Stimulated activated naive CD4-positive, alpha-beta T cell treated with Interleukin-2 at 50 U/mL for 16 hours (primary cell): Measurements from ENCODE around the gene HCFC1.

Experiments used
- DNase-seq: peaks from one replicate; lab custom pipeline; 2025; lab: John Stamatoyannopoulos, UW

HCFC1 gene

GRCh38 chrX:153924149-153924861, 47.3 kb downstream of the HCFC1 start:
- no peak for DNase-seq

GRCh38 chrX:153922932-153923857, 48.4 kb downstream of the HCFC1 start:
- no peak for DNase-seq

DNA sequence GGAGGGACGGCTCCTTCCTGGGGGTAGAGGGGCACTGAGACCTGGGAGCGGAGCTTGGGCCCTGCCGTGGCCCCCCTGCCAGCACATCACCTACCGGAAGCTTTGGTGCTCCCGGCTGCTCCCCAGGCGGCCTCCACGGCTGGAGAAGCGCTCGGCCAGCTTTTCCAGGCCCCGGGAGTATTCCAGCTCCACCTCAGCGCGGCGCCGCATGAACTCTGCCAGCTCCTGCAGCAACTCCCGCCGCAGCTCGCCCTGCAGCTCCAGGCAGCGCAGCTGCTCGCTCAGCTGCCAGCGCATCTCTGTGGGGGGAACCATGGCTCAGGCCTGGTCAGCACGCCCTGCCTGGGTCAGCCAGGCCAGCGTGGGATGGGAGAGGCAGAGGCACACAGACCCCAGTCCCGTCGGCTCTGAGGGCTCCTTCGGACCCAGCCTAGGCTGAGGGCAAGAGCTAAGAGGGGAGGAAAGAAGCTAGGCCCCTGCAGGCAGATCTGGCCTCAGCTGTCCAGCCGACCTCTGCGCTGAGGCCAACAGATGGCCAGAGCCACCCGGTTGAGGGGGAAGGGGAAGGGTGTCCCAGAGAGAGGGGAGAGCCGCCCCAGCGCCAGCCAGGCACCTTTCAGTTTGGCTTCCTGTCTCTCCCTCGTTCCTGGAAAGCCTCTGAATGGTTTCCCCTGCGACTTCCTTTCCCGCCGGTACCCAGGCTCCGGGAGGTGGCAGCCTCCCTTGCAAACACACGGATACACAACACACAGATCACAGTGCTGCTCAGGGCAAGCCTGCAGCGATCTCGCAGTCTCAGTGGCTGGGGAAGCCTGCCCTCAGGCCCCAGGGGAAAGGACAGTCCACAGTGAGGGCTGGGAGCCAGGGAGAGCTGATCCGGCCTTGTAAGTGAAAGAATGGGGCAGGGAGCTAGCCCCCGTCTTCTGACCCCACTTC, 49.8 kb downstream of the HCFC1 start:
- no peak for DNase-seq

- DNase-seq = no peak
Observed at GRCh38 chrX:153921070-153921469, 50.5 kb downstream of the HCFC1 start.

DNA sequence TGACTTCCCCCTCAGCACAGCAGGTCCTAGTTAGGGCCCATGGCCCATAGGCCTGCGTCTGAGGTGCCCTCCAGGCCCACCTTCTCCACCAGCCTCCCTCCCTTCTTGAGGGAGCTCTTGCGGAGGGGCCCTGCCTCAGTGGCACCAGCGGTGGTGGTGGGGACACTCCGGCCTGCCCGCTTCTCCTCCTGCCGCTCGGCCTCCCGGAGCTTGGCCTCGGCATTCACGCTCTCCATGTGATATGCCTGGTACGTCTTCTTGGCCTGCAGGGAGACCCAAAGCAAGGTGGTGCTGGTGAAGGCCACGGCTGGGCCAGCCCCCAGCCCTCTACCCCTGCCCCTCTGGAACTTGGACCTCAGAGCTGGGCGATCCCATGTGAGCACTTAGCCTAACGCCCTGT, 51.1 kb downstream of the HCFC1 start:
- no peak for DNase-seq

DNA sequence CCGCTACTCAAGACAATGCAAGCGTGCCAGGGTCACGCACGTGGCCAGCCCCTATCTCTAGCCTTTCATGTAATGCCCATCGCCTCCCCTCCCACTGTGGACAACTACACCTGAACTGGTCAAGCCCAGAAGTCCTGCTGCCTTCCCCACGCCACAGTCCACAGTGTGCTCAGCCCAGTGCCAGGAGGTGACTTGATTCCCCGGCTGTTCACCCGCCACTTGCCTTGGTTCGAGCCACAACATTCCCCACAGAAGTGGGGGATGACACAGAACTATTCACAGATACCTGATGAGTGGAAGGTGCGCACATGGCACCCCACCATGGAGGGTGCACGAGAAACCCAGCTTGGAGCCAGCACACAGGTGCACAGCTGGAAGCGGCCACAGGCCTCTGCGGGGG, 52.3 kb downstream of the HCFC1 start:
- no peak for DNase-seq

GRCh38 chrX:153917869-153918268, 53.7 kb downstream of the HCFC1 start:
- DNase-seq = no peak

- no peak for DNase-seq
Observed at GRCh38 chrX:153913701-153914100, 57.9 kb downstream of the HCFC1 start.

GRCh38 chrX:153913211-153913610, 58.4 kb downstream of the HCFC1 start:
- DNase-seq = no peak

DNA sequence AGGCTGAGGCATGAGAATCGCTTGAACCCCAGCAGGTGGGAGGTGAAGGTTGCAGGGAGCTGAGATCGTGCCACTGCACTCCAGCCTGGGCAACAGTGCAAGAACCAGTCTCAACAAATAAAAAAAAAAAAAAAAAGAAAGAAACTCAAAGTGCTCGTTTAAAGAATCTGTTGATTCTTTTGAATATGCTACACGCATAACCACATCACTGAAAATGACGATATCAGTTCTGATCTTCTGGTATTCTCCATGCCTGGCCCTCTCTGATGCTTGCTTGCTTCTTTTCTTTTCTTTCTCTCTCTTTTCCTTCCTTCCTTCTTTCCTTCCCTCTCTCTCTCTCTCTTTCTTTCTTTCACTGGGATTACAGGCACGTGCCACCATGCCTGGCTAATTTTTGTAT, 59.8 kb downstream of the HCFC1 start:
- DNase-seq = no peak

DNA sequence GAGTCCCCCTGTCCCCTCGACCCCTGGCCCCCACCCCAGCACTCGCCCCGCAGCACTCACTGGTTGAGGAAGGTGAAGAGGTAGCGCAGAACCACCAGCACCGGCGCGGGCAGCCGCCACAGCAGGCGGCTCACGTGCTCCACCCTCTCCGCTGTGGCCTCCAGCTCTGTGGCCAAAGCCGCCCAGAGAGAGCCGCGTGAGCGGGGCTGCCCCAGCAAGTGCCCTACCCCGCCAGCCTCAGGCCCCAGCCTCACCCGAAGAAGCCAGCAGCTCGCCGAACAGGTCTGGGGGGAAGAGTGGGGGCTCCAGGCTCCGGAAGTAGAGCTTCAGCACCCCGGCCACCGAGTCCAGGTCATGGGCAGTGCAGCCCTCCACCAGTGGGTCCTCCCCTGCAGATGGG, 61.2 kb downstream of the HCFC1 start:
- DNase-seq = no peak

- no peak for DNase-seq
Observed at GRCh38 chrX:153909980-153910360, 61.6 kb downstream of the HCFC1 start.

GRCh38 chrX:153909024-153909979, 62.3 kb downstream of the HCFC1 start:
- DNase-seq = no peak

- no peak for DNase-seq
Observed at GRCh38 chrX:153908219-153908860, 63.3 kb downstream of the HCFC1 start.

- DNase-seq = no peak
Observed at GRCh38 chrX:153907456-153907855, 64.2 kb downstream of the HCFC1 start.

DNA sequence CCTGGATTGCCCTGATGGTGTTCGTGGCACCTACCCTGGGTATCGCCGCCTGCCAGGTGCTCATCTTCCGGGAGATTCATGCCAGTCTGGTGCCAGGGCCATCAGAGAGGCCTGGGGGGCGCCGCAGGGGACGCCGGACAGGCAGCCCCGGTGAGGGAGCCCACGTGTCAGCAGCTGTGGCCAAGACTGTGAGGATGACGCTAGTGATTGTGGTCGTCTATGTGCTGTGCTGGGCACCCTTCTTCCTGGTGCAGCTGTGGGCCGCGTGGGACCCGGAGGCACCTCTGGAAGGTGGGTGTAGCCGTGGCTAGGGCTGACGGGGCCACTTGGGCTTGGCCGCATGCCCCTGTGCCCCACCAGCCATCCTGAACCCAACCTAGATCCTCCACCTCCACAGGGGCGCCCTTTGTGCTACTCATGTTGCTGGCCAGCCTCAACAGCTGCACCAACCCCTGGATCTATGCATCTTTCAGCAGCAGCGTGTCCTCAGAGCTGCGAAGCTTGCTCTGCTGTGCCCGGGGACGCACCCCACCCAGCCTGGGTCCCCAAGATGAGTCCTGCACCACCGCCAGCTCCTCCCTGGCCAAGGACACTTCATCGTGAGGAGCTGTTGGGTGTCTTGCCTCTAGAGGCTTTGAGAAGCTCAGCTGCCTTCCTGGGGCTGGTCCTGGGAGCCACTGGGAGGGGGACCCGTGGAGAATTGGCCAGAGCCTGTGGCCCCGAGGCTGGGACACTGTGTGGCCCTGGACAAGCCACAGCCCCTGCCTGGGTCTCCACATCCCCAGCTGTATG, 65.3 kb downstream of the HCFC1 start:
- DNase-seq = no peak

- DNase-seq = no peak
Observed at GRCh38 chrX:153905481-153906095, 66.0 kb downstream of the HCFC1 start.

DNA sequence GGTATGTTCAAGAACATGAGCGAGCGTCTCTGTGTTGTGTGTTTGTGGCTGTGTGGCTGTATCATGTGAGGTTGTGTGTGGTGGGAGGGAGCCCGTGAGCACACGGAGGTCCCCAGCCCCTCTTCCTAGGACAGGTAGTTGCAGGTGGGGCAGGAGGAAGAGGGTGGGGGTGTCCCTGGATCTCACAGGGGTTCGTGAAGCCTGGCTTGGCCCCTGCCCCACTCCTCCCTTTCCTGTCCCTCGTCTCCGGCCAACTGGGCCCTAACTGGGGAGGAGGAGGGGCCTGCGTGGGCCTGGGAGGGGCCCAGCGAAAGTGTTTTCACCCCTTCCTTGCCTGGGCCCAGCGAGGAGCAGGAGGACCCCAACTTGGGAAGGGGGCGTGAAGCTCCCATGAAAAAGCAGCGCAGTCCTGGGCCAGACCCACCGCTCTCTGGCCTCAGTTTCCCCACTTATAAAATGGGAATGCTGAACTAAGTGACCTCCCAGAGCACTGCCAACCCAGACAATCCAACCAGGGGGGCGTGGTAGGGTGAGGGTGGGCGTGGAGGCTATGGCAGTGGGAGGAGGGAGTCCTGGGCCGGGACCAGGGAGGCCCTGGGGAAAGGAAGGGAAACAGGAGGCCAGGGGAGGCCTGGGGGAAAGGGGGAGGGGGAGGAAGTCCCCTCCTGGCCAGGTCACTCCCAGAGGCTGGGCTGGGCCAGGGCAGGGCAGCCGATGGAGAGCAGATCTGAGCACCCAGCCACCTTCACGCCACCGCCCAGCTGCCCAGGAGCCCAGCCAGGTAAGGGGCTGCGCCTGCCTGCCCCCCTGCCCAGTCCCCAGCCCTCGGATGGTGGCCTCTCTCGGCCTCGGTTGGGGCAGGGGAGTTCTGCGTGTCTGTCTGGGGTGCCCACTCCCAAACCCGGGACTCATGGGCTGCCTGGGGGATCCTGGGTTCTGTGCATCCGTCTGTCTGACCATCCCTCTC, 67.3 kb downstream of the HCFC1 start, which contains the start of gene AVPR2:
TSS of gene AVPR2 (plus strand) at position 683 of the 967 bp plus-strand sequence. CDS start 473 bp downstream, outside the sequence.
- DNase-seq = no peak
